A549 treated with CORT108297 at 1 μM for 4 hours (cell line): ENCODE measurements around the gene SLITRK1. TPM values are rescaled to one million over a fixed set of nuclear protein-coding genes. Genes with fewer than 3 reads are reported as not detected.

Experiments
- total RNA-seq: library from RNA; stranded (reverse); fragments of 200-300 nt; extraction: Qiagen RNA extraction; gene quantifications from 5 replicates; pipeline ENCODE4 v1.2.3, GENCODE V29; 2022

SLITRK1 gene, protein sequence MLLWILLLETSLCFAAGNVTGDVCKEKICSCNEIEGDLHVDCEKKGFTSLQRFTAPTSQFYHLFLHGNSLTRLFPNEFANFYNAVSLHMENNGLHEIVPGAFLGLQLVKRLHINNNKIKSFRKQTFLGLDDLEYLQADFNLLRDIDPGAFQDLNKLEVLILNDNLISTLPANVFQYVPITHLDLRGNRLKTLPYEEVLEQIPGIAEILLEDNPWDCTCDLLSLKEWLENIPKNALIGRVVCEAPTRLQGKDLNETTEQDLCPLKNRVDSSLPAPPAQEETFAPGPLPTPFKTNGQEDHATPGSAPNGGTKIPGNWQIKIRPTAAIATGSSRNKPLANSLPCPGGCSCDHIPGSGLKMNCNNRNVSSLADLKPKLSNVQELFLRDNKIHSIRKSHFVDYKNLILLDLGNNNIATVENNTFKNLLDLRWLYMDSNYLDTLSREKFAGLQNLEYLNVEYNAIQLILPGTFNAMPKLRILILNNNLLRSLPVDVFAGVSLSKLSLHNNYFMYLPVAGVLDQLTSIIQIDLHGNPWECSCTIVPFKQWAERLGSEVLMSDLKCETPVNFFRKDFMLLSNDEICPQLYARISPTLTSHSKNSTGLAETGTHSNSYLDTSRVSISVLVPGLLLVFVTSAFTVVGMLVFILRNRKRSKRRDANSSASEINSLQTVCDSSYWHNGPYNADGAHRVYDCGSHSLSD
- not detected in 5 replicates for total RNA-seq

GRCh38 chr13:83881917-83882605 is at the start of gene SLITRK1:
SLITRK1 (minus strand) TSS chr13:83882474; CDS start chr13:83881507, 967 bp downstream.

